ENCODE data around the gene DNAJA2. TPM values are rescaled to one million over a fixed set of nuclear protein-coding genes. Genes with fewer than 3 reads are reported as not detected.

DNAJA2 gene
- total RNA-seq, 4 donors from 2014 or later, result 30.5 to 45.7 (median 36.5) TPM

GRCh38 chr16:46916980-46917379 is 56.5 kb downstream of the DNAJA2 start:
- no peaks in the 10 kb centered on the region for H3K27me3 ChIP-seq
- no peak for DNase-seq
- no peaks in the 10 kb centered on the region for H3K9me3 ChIP-seq
- H3K4me3 ChIP-seq, result no peak overlapping the region
- H3K27ac ChIP-seq, result peak overlapping the region in 1 of 4 donors; percentile 46
- no peaks in the 10 kb centered on the region for H3K36me3 ChIP-seq
- peaks cover 0 to 3% (median 0%) of the 10 kb centered on the region in 4 donors for H3K4me1 ChIP-seq
- TF ChIP-seq CTCF (IDR thresholded peaks at IDR 0.05) (no peak), POLR2A (IDR thresholded peaks at IDR 0.05) (no peak)

- Histone ChIP-seq H3K9me3 (no peaks in the 10 kb centered on the region), H3K27me3 (no peaks in the 10 kb centered on the region), H3K36me3 (no peaks in the 10 kb centered on the region), H3K27ac (no peak overlapping the region), H3K4me1 (peaks cover 0 to 3% (median 0%) of the 10 kb centered on the region in 4 donors), H3K4me3 (no peak overlapping the region)
- DNase-seq, result no peak
- TF ChIP-seq POLR2A (IDR thresholded peaks at IDR 0.05) (no peak), CTCF (IDR thresholded peaks at IDR 0.05) (no peak)
Observed at GRCh38 chr16:46915483-46916025, 57.9 kb downstream of the DNAJA2 start.

- Histone ChIP-seq H3K4me1 (peaks cover 0 to 3% (median 0%) of the 10 kb centered on the region in 4 donors), H3K27me3 (no peaks in the 10 kb centered on the region), H3K4me3 (no peak overlapping the region), H3K9me3 (peaks cover 0 to 4% (median 0%) of the 10 kb centered on the region in 4 donors), H3K27ac (no peak overlapping the region), H3K36me3 (no peaks in the 10 kb centered on the region)
- TF ChIP-seq POLR2A (IDR thresholded peaks at IDR 0.05) (no peak), CTCF (IDR thresholded peaks at IDR 0.05) (no peak)
- DNase-seq, result no peak
Observed at GRCh38 chr16:46914556-46915201, 58.8 kb downstream of the DNAJA2 start.

GRCh38 chr16:46911650-46912049 is 61.8 kb downstream of the DNAJA2 start:
- Histone ChIP-seq H3K27me3 (no peaks in the 10 kb centered on the region), H3K4me1 (no peaks in the 10 kb centered on the region), H3K36me3 (no peaks in the 10 kb centered on the region), H3K4me3 (no peak overlapping the region), H3K27ac (peak overlapping the region in 1 of 4 donors; percentile 14), H3K9me3 (peaks cover 0 to 4% (median 0%) of the 10 kb centered on the region in 4 donors)
- TF ChIP-seq POLR2A (IDR thresholded peaks at IDR 0.05), result no peak
- no peak for TF ChIP-seq CTCF (IDR thresholded peaks at IDR 0.05)
- no peak for DNase-seq

- DNase-seq, result peak in 1 of 3 donors; percentile 47
- peak overlapping the region in 1 of 4 donors; percentile 60 for H3K27ac ChIP-seq
- no peaks in the 10 kb centered on the region for H3K27me3 ChIP-seq
- H3K4me1 ChIP-seq, result no peaks in the 10 kb centered on the region
- peaks cover 0 to 4% (median 0%) of the 10 kb centered on the region in 4 donors for H3K9me3 ChIP-seq
- TF ChIP-seq CTCF (IDR thresholded peaks at IDR 0.05), result no peak
- TF ChIP-seq POLR2A (IDR thresholded peaks at IDR 0.05), result no peak
- no peaks in the 10 kb centered on the region for H3K36me3 ChIP-seq
- no peak overlapping the region for H3K4me3 ChIP-seq
Observed at GRCh38 chr16:46911038-46911437, 62.4 kb downstream of the DNAJA2 start.
